Fibroblast of gingiva (primary cell): ENCODE data around the gene GOLGA7B.

Source experiments
- DNase-seq: peaks from one replicate; pipeline ENCODE4 v3.0.0-alpha.2; 2011; ENCODE audit warnings: low read depth

Gene GOLGA7B

DNA sequence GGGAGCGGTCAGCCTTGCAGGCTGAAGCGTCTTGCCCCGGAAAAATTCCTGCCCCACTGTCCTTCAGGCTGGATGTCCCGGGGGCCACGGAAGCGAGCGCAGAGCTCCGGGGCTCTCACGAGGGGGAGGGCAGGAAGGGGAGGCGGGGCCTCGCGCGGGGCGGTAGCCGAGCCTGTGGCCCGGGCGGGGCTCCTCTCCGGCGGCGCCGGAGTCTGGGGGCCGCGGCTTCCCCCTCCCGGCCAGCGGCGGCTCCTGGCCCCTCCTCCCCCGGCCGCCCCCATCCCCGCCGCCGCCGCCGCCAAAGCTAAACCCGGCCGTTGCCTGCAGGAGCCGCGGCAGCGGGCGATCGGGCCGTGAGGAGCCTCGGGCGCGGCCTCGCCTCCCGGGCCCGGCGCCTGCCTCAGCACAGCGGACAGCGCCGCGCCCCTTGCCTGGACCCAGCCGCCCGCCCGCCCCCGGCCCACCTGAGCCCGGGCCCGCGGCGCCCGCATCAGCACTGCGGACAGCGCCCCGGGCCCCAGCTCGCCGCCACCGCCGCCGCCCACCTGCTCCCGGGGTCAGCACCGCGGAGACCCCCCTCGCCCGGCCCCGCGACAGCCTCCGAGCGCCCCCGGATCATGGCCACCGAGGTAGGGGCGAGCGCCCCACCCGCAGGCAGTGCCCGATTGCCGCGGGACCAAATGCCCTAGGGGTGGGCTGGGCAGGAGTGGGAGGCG lies at the start of gene GOLGA7B:
Gene GOLGA7B (plus strand): TSS at position 157 of the 716 bp plus-strand sequence. CDS start 461 bp downstream, at position 618.
- DNase-seq: no peak

DNA sequence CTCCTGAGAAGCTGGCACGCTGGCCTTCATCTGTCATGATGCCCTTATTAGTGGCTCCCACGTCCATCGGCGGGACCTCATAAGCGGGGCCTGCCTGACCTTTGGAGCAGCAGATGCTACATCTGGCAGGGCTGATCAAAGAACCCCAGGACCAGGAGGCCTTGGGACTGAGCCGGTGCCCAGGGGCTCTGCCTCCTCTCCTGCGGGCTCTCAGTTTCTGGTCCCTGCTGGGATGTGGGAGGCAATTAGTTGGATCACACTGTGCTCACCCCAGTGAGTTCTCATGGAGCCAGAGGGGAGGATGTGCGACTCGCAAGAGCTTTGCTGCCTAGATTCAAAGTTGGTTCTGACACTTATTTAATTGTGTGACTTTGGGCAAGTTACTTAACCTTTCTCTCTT lies 49.2 kb upstream of the GOLGA7B start:
- DNase-seq: no peak

DNA sequence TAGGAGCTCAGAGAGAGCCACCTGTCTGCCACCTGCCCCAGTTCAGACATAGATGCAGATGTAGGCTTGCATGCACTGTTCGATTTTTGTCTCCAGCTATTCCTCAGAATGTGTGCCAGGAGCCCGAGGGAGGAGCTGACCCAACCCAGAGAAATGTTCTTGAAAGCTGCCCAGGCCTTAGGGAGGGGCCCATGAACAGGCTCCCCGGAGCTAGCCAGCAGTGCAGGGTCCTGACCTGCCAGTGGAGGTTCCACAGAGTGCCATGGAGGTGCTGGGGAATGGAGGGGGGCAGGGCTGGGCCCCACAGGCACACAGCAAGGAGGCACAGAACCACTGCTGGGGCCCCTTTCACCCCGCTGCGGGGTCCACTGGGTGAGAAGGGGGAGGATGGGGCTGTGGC lies 48.2 kb upstream of the GOLGA7B start:
- no peak for DNase-seq

DNA sequence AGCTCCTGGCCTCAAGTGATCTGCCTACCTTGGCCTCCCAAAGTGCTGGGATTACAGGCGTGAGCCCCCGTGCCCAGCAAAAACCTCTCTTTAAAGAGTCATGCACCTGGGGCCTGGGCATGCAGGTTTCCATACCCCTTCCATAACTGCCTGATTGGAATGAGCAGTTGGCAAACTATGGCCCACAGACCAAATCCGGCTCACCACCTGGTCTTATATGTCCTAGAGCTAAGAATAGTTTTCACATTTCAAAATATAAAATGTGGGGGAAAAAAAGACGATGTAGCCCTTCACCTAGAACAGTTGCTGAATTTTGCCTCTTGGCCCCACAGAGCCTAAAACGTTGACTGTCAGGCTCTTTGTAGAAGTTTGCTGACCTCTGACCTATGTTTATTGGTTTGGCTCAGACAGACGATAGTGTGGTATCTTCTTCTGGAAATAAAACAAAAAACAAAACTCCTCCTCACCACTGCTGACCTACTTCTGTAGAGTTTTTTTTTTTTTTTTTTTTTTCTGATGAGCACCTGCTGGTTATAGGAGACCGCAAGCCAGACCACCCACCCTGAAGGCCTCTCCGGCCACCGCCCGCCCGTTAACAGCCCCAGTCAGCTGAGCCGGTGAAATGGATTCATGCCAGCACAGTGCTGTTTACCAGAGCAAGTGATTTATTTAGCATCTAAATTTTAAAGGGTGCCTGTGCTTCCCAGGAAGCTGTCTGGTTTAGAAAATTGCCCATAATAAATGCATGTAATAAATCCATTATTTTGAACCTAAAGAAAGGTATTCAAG lies 44.4 kb upstream of the GOLGA7B start:
- no peak for DNase-seq

DNA sequence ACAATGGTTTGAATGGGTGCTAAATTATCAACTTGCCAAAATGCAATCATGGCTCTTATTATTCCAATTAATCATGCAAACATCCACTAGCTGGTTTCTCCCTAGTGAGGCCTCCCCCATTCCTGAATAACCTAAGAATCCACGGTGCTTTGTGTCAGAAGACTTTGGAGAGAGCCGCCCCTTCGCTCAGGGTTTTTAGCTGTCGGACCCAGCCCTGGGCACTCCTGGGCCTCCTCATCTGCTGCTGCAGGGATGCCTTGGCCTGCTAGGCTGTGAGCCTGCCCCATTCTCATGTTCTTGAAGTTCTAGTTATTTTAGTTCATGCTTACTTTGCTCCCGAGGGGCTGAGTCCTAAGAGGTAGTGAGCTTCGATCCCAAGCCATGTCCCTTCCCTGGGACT lies 43.7 kb upstream of the GOLGA7B start:
- no peak for DNase-seq

DNA sequence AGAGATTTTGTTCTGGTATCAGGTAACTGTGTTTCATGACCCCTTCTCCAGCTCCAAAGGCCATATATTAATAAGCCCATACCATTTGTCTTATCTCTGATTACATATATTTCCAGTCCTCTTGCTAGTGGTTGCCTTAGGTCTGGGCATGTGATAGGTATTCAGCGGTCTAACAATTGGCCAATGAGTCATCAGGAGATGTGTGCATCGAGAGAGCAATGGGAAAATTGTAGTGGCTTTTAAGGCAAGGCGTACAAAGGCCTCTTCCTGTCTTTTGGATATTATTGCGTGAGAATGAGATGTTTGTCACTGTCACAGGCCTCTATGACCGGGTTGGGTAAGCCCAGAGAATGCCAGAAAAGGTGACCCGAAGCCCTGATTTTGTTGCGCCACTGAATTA lies 39.2 kb upstream of the GOLGA7B start:
- no peak for DNase-seq

DNA sequence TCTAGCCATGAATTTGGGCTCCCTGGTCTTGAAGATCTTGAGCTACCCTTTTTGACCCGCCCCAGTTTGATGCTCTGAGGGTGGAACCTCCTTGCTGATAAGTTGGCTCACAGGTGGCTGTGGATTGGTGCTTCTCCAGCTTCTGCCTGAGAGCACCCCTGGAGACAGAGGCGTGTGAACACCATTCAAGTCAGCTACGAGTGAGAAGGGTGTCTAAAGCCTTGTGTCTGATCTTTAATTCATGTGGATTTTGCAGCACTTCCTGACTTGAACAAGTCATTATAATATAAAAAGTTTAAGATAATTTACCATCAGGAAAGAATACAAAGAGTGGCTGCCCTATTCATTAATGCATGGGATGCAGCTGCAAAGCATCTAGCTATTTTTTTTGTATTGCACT lies 37.7 kb upstream of the GOLGA7B start:
- no peak for DNase-seq

DNA sequence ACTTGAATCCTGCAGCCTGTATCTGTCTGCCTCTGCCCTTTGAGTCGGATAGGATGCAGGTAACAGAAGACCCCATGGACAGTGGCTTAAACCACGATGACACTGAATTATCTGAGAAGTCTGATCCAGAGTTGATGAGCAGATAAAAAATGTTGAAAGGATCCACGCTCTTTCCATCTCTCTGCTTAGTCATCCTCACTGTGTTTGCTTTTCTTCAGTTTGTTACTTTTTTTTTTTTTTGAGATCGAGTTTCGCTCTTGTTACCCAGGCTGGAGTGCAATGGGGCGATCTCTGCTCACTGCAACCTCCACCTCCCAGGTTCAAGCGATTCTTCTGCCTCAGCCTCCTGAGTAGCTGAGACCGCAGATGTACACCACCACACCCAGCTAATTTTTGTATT lies 36.9 kb upstream of the GOLGA7B start:
- DNase-seq: no peak

DNA sequence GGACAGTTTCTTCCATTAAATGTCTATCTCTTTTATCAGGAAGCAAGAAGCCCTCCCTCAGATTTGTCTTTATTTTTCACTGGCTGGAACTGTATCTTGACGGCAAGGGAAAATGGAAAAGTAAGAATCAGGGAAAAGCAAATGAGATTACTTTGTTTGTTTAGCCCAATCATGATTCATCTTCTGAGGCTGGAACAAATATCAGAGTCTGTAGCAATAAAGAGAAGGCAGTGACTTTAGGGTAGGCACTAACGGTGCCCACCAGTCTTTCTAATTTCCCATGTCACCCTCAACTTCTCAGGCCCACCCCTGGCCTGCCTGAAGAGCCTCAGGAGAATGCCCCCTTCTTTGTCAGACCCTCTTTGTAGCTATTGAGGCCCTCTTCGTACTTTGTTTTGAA lies 36.3 kb upstream of the GOLGA7B start:
- no peak for DNase-seq

DNA sequence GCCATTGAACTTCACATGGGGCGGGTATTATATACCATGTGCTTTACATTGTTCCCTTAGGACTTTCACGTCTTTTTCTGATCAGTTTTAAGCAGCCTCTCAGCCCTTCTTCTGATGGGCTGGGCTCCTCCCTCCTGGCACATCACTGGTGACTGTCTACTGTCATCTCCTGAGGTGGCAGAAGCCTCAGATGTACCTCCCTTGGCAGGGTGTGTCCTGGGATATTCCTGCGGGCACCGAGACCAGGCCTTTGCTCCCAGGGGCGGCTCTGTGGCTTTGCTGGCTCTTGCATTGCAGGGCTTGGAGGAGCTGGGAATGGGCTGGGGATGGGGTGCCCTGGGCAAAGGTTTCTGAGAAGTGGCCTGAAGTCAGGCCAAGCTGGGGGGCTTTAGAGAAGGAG lies 34.6 kb upstream of the GOLGA7B start:
- DNase-seq: no peak

DNA sequence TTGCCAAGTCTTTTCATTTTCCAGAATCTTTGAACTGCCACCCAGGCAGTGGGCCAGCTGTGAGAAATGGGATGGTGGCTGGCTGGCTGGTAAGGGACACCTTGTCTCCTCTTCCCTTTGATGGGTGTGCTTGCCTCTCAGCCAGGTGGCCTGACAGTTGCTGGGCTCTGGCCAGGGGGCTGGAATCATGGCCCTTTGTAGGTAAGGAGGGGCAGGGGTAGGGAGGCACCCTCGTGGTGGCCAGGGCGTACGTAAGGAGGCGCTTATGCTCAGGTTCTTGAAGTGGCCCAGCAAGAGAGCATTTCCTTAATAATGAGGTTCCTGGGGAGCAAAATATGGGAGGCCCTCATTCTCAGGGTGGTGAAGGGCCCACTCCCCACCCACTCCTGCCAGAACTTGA lies 33.0 kb upstream of the GOLGA7B start:
- DNase-seq: no peak

DNA sequence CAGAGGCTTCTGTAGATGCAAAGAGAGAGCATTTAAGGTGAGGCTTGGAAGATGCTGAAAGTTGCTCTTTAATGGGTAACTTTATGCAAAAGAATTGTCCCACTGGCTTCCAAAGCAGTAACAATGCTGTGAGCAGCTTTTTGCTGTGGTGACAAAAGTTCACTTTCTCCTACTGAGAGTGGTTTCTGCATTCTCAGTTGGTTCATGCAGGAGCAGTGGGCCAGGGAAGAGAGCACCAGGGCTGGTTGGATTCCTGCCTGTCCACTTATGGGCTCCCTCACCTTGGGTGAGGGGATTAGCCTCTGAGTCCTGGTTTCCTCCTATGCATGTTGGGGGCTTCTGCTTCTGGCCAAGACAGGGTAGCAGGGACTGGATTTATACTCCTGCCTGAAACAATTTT lies 31.1 kb upstream of the GOLGA7B start:
- no peak for DNase-seq

DNA sequence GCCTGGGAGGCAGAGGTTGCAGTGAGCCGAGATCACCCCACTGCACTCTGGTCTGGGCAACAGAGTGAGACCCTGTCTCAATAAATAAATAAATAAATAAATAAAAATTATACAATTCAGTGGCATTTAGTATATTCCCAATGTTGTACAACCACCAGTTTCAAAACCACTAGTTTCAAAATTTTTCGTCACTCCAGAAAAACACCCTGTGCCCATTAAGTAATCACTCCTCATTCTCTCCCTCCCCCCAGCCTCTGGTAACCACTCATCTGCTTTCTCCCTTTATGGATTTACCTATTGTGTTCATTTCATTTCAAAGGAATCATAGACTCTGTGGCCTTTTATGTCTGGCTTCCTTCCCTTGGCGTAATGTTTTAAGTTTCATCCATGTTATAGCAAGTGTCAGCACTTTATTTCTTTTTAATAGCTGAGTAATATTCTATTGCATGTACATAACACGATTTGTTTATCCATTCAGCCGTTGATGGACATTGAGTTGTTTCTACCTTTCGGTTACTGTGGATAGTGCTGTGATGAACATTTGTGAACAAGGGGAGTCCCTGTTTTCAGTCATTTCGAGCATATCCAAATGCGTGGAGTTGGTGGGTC lies 29.4 kb upstream of the GOLGA7B start:
- no peak for DNase-seq

DNA sequence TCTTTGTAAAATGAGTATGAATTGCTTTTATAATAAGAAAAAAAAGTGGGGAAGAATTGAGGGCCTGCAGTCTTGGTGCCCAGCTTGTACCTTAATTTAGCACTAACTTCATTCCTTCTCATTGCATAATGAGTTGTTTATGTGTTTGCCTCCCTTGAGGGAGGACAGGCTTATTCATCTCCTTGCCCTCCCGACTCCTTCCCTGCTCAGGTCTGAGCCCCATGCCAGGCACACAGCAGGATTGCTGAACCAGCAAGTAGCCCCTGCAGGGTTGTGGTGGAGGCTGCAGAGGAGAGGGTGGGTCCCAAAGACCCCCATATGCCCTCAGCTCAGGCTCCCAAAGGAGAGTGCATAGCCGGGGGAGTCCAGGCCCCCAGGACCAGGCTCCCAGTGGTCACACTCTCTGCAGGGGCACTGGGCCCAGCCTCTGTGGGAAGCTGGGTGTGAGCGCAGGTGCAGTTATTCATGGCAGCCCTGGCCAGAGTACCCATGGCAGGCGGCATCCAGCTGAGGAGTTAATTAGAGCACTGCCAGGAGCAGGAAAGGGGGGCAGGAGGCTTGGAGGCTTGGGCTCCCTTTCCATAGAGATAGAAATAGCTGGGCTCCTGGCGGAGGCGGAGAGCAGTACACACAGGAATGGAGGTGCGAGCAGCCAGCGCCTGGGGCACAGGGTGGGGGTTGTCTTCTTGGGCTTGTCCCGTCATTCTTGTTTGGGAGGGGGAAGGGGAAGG lies 28.2 kb upstream of the GOLGA7B start:
- DNase-seq: no peak

DNA sequence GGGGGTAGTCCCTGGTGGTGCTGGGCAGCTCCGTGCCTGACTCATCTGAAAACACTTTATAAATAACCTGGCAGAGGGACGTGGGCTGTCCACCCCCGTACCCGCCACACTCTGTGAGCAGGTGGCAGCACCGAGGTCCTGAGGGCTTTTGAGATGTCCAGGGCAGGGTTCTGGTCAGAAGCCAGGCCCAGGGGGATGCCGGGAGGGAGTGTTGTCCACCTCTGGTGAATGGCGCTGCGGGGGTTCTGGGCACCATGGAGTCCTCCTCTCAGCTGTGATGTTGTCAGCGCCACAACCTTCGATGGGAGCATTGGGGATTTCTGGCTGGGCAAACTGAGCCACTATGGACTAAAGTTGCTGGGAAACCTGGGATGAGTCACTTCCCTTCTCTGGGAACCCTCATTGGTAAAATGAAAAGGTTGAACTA lies 27.4 kb upstream of the GOLGA7B start:
- no peak for DNase-seq

DNA sequence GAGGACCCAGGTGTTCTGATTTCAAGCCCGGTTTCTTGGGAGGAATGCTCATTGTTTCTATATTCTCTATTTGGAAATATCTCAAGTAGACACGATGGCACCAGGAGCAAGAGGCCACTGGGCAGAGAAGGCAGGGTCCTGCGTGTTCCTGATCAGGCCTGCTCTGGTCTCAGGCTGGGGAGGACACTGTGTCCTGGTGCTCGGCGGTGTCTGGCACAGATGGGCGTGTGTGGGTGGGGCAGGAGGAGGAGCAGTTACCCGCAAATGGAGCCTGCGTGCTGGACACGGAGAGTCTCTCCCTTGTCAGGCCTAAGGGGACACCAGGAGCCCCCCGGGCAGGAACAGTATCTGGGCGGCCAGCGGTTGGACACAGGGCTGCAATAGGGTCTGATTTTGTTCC lies 25.9 kb upstream of the GOLGA7B start:
- DNase-seq: no peak

DNA sequence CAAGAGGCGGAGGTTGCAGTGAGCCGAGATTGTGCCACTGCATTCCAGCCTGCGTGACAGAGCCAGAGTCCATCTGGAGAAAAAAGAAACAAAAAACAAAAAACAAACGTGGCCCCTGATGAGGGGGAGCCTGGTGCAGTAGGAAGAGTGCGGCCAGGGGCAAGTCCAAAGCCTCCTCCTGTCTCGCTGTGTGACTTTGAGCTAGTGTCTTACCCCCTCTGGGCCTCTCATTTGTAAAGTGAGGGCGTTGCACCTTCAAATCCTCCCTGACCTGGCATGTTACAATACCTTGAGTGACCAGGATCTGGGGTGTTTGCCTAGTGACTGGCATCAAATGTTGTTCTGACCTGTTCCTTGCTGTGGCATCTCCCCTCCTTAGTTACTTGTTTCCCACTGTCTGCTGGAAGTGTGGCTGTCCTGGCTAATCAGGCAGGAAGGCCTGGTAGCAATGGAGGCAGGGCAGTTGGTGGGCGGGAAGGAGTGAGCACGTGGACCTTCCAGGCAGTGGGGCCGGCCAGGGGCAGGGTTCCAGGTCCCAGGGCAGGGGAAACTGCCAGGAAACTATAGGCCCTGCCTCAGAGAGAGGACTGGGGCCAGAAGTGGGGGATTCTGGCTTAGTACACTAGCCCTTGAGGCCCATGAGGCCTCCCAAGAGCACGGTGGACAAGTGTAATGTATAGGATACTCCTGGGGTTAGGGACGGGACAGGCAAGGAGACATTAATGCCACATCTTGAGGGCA lies 24.5 kb upstream of the GOLGA7B start:
- no peak for DNase-seq

DNA sequence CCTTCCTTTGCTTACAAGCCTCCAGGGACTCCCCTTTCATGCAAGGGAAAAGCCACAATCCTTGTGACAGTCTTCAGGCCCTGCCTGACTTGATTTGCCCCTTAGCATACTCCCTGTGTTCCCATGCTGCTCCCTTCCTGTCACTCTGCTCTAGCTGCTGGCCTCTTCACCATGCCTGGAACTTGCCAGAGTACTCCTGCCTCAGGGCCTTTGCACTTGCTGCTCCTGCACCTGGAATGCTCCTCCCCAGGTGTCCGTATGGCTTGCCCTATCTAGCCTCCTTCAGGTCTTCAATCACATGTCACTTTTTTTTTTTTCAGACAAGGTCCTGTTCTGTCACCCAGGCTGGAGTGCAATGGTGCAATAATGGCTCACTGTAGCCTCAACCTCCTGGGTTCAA lies 22.8 kb upstream of the GOLGA7B start:
- no peak for DNase-seq

DNA sequence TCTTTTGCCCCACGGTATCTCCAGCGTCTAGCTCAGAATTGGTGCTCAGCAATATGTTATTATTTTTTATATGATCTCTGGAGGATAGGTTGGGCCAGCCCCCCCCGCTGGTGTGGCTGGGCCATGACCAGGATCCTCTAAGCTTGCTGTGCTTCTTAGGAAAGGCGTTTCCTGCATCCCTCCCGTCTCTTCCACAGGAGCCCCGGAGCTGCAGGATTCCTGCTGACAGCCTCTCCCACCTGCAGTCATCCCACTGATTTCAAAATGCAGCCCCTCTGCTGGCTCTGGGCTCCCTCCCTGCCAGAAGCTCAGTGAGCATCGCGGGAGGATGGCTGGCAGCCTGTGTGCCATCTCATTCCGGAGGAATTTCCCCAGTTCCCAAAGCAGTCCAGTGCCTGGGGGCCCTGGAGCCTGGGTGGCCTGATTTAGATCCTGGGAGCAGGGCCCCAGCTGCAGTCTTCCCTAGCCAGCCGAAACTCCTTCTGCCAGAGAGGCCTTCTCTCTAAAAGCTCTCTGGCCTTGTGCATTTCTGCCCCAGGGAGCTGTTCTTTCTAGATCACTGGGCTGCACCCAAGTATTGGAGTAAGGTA lies 21.8 kb upstream of the GOLGA7B start:
- DNase-seq: peak; percentile 31

DNA sequence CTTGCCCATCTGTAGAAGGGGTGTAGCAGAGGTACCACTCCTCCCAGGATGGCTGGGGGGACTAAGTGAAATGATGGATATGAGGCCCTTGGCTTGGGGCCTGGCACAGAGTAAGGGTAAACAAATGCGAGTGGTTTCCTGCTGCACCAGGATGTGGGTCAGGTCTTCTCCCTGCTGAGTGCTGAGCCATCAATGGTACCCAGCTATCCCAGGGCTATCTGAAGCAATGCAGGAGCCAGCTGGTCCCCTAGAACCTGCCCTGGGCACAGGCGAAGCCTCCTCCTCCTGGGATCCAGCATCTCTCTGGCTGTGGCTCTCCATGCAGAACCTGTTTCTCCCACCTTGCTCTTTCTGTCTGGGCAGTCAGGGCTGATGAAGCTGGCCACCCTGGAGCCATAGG lies 20.9 kb upstream of the GOLGA7B start:
- DNase-seq: no peak

DNA sequence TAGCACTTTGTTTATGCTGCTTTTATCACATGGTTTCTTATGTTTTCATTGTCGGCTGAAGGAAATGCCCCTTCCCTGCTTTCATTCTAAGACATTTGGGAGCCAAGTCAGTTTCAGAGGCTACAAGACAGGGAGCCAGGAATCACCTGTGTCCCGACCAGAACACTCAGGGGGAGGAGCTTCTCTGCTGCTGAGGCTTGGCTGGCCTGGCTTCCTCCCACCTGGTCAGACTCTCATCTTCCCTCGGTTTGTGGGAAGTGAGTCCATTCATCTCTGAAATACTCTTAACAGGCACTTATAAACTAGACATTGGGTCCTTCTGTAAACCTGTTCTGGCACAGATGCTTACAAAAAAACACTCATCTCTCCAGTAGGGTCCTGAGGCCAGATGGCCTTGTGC lies 19.6 kb upstream of the GOLGA7B start:
- DNase-seq: no peak

DNA sequence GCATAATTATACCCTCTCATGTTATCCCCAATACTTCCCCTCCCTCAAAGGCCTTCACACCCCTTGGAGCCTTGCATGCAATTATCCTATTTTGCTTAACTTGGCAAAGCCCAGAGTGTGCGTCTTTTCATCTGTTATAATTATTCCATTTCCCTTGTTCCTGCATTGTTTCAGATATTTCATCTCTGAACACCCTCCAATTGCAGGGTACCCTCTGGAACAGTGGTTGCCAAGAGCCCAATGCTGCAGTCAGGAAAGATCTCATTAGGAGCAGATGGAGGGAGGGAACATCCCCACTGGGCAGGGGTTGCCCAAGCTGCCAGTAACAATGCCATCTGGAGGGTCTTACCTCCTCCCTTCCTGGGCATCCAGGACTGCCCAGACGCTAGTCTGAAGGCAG lies 18.4 kb upstream of the GOLGA7B start:
- DNase-seq: no peak
